Erythroblast (primary cell): ENCODE measurements around the gene RBM10.

Experiments used
- GATA1 ChIP-seq: IDR thresholded peaks from 2 replicates; pipeline ENCODE4 v1.6.1; 2011; ENCODE audit warnings: low read depth, mild to moderate bottlenecking, control low read depth, low read length, moderate library complexity
- POLR2A ChIP-seq: IDR thresholded peaks from 2 replicates; pipeline ENCODE4 v1.6.1; 2011; ENCODE audit warnings: mild to moderate bottlenecking, low read length

DNA sequence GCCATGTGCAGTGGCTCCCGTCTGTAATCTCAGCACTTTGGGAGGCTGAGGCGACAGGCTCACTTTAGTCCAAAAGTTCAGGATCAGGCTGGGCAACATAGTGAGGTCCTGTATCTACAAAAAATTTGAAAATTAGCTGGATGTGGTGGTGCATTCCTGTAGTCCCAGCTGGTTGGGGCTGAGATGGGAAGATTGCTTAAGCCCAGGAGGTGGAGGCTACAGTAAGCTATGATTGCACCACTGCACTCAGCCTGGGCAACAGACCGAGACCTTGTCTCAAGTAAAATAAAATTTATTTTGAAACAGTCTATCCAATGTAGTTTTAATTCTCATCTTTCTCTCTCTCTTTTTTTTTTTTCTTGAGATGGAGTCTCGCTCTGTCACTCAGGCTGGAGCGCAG is 21.1 kb downstream of the RBM10 start:
- TF ChIP-seq POLR2A (no peak), GATA1 (no peak)
